H9 (cell line): Measurements from ENCODE around the gene FLT1. TPM values are rescaled to one million over a fixed set of nuclear protein-coding genes. Genes with fewer than 3 reads are reported as not detected.

Source experiments
- DNase-seq: peaks from one replicate; pipeline ENCODE4 v3.0.0-alpha.2; 2017
- H2AFZ ChIP-seq: one replicate; pipeline ENCODE4 v1.6.1; 2013; ENCODE audit warnings: mild to moderate bottlenecking, low read length, control low read depth, moderate library complexity
- H2AK5ac ChIP-seq: 2 replicates; pipeline ENCODE4 v1.6.1; 2013; ENCODE audit warnings: low read length, control low read depth, mixed read lengths; ENCODE audit not compliant: insufficient read length
- H2BK120ac ChIP-seq: one replicate; pipeline ENCODE4 v1.6.1; 2013; ENCODE audit warnings: low read depth, mild to moderate bottlenecking, low read length, control low read depth, inconsistent platforms; ENCODE audit not compliant: poor library complexity, severe bottlenecking
- H2BK12ac ChIP-seq: 2 replicates; pipeline ENCODE4 v1.6.1; 2013; ENCODE audit warnings: low read length, control low read depth, mixed read lengths, low read depth; ENCODE audit not compliant: insufficient read length
- H2BK15ac ChIP-seq: 2 replicates; pipeline ENCODE4 v1.6.1; 2013; ENCODE audit warnings: low read depth, low read length, control low read depth
- H2BK20ac ChIP-seq: one replicate; pipeline ENCODE4 v1.6.1; 2013; ENCODE audit warnings: low read depth, mild to moderate bottlenecking, low read length, control low read depth, inconsistent platforms; ENCODE audit not compliant: poor library complexity, severe bottlenecking
- H2BK5ac ChIP-seq: 2 replicates; pipeline ENCODE4 v1.6.1; 2013; ENCODE audit warnings: low read length, control low read depth, mixed read lengths; ENCODE audit not compliant: insufficient read length
- H3K14ac ChIP-seq: 2 replicates; pipeline ENCODE4 v1.6.1; 2013; ENCODE audit warnings: low read length, control low read depth; ENCODE audit not compliant: insufficient read depth
- H3K18ac ChIP-seq: 2 replicates; pipeline ENCODE4 v1.6.1; 2013; ENCODE audit warnings: low read depth, mild to moderate bottlenecking, mixed read lengths, low read length, control low read depth; ENCODE audit not compliant: insufficient read length
- H3K23ac ChIP-seq: 2 replicates; pipeline ENCODE4 v1.6.1; 2013; ENCODE audit warnings: low read length, control low read depth, mixed read lengths, low read depth; ENCODE audit not compliant: insufficient read length
- H3K23me2 ChIP-seq: 2 replicates; pipeline ENCODE4 v1.6.1; 2013; ENCODE audit warnings: low read depth, mild to moderate bottlenecking, mixed read lengths, low read length, control low read depth; ENCODE audit not compliant: insufficient read length, poor library complexity, severe bottlenecking
- H3K27ac ChIP-seq: 2 replicates; pipeline ENCODE4 v1.5.1; 2013; ENCODE audit warnings: low read length, control low read depth, mixed read lengths, low read depth; ENCODE audit not compliant: insufficient read length
- H3K27me3 ChIP-seq: 2 replicates; pipeline ENCODE4 v1.6.1; 2013; ENCODE audit warnings: low read length, control low read depth, inconsistent platforms; ENCODE audit not compliant: insufficient read depth
- H3K4ac ChIP-seq: 2 replicates; pipeline ENCODE4 v1.6.1; 2013; ENCODE audit warnings: low read depth, mild to moderate bottlenecking, control low read depth, inconsistent platforms, low read length, moderate library complexity
- H3K4me1 ChIP-seq: 2 replicates; pipeline ENCODE4 v1.6.1; 2013; ENCODE audit warnings: low read length, control low read depth, inconsistent platforms; ENCODE audit not compliant: insufficient read depth
- H3K4me2 ChIP-seq: 2 replicates; pipeline ENCODE4 v1.6.1; 2013; ENCODE audit warnings: low read length, control low read depth, mixed read lengths; ENCODE audit not compliant: insufficient read length, insufficient read depth
- H3K56ac ChIP-seq: 2 replicates; pipeline ENCODE4 v1.6.1; 2013; ENCODE audit warnings: low read depth, mild to moderate bottlenecking, mixed read lengths, low read length, control low read depth; ENCODE audit not compliant: insufficient read length
- H3K79me1 ChIP-seq: 2 replicates; pipeline ENCODE4 v1.6.1; 2013; ENCODE audit warnings: low read depth, mild to moderate bottlenecking, moderate library complexity, low read length, control low read depth, inconsistent platforms; ENCODE audit not compliant: insufficient read depth, poor library complexity, severe bottlenecking
- H3K79me2 ChIP-seq: 2 replicates; pipeline ENCODE4 v1.6.1; 2013; ENCODE audit warnings: low read length, control low read depth, inconsistent platforms; ENCODE audit not compliant: insufficient read depth
- H3K9ac ChIP-seq: 2 replicates; pipeline ENCODE4 v1.6.1; 2013; ENCODE audit warnings: low read length, control low read depth, mixed read lengths; ENCODE audit not compliant: insufficient read length; ENCODE audit errors: extremely low read depth
- H3K9me3 ChIP-seq: one replicate; pipeline ENCODE4 v1.6.1; 2013; ENCODE audit warnings: low read depth, low read length, inconsistent platforms; ENCODE audit not compliant: control insufficient read depth
- H3T11ph ChIP-seq: one replicate; pipeline ENCODE4 v1.6.1; 2013; ENCODE audit warnings: mild to moderate bottlenecking, low read length, control low read depth, inconsistent platforms
- H4K20me1 ChIP-seq: one replicate; pipeline ENCODE4 v1.6.1; 2013; ENCODE audit not compliant: control insufficient read depth, insufficient read length, insufficient read depth
- H4K5ac ChIP-seq: 2 replicates; pipeline ENCODE4 v1.6.1; 2013; ENCODE audit warnings: low read depth, mild to moderate bottlenecking, mixed read lengths, low read length, control low read depth; ENCODE audit not compliant: insufficient read length
- H4K8ac ChIP-seq: replicated peaks from 2 replicates; pipeline ENCODE4 v1.6.1; 2013; ENCODE audit warnings: low read length, control low read depth, mixed read lengths, low read depth; ENCODE audit not compliant: insufficient read length
- H4K91ac ChIP-seq: 2 replicates; pipeline ENCODE4 v1.6.1; 2013; ENCODE audit warnings: low read depth, mild to moderate bottlenecking, moderate library complexity, mixed read lengths, low read length, control low read depth; ENCODE audit not compliant: insufficient read length
- H3K27ac Mint-ChIP-seq, 3 experiments: 2 replicates in 2 of 3; 3 replicates in 1 of 3; pipeline ENCODE4 v1.8.0; 2020 to 2021; ENCODE audit warnings: mixed read lengths in 3 of 3, mild to moderate bottlenecking in 1 of 3, moderate library complexity in 1 of 3
- H3K27me3 Mint-ChIP-seq: 2 replicates; pipeline ENCODE4 v1.8.0; 2021; ENCODE audit warnings: low read depth, mild to moderate bottlenecking, moderate library complexity, mixed read lengths
- H3K36me3 Mint-ChIP-seq, 3 experiments: 2 replicates in 2 of 3; 3 replicates in 1 of 3; pipeline ENCODE4 v1.8.0; 2020 to 2021; ENCODE audit warnings: low read depth in 3 of 3, mixed read lengths in 3 of 3; ENCODE audit not compliant: insufficient read depth in 1 of 3
- H3K4me1 Mint-ChIP-seq, 2 experiments: 2 replicates each; pipeline ENCODE4 v1.8.0; 2020; ENCODE audit warnings: mixed read lengths in 2 of 2
- H3K4me3 Mint-ChIP-seq, 2 experiments: 2 replicates in 1 of 2; 3 replicates in 1 of 2; pipeline ENCODE4 v1.8.0; 2020 to 2021; ENCODE audit warnings: mild to moderate bottlenecking in 2 of 2, mixed read lengths in 2 of 2, moderate library complexity in 1 of 2
- H3K9me3 Mint-ChIP-seq, 2 experiments: 2 replicates in 1 of 2; 3 replicates in 1 of 2; pipeline ENCODE4 v1.8.0; 2020; ENCODE audit warnings: mild to moderate bottlenecking in 2 of 2, mixed read lengths in 2 of 2, moderate library complexity in 1 of 2
- WGBS: extraction: QIAGEN DNeasy Blood & Tissue Kit; methylation state at CpG from one replicate; pipeline ENCODE4 v1.1.7; 2013; ENCODE audit warnings: missing lambda C conversion rate, low lambda C conversion rate, mixed read lengths; ENCODE audit not compliant: insufficient read length; ENCODE audit errors: extremely low coverage; 5-methylcytosine and 5-hydroxymethylcytosine counted together
- total RNA-seq: library from RNA; stranded (reverse); gene quantifications from 2 replicates; pipeline ENCODE4 v1.2.1, GENCODE V29; 2021
- TF ChIP-seq, protein P1 (sequence below): fragments of 200-600 bp; sonication (generic); conservative IDR thresholded peaks from 3 replicates; pipeline ENCODE4 v1.8.0; 2021; ENCODE audit warnings: antibody characterized with exemption, mild to moderate bottlenecking

The FLT1 gene
- total RNA-seq, 1 experiment from 2014 or later, result 84.1 TPM

DNA sequence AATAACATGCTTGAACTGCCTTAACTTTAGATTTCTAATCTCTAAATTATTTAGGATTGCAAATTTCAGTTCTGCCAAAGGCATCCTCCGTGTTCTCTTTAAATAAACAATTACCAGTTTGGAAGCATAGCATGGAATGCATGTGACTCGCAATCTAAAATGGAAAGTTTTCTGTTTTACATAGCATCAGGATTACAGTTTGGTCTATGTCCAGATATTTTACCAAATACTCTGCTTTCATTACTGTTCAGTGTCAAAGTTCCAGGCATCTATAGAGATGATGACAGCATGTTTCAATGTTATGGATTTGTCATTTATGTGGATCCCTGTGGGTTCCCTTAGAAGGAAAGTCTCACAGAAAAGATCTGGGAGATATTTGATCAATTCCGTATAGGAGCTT is 16.8 kb downstream of the FLT1 start:
- Histone ChIP-seq H3T11ph (no peak overlapping the region), H3K14ac (no peak overlapping the region), H3K79me2 (peaks cover 33% of the 10 kb centered on the region; the same call in 1 of the 2 replicates), H2AK5ac (no peak overlapping the region), H2BK15ac (no peak overlapping the region), H3K56ac (no peak overlapping the region), H2BK20ac (no peak overlapping the region), H3K79me1 (peaks cover 3% of the 10 kb centered on the region), H3K27ac (no peak overlapping the region), H3K4me1 (peaks cover 6% of the 10 kb centered on the region; the same call in 1 of the 2 replicates), H4K91ac (no peak overlapping the region), H3K27me3 (no peaks in the 10 kb centered on the region), H3K9ac (no peak overlapping the region), H2BK12ac (no peak overlapping the region), H2BK120ac (no peak overlapping the region), H3K9me3 (no peaks in the 10 kb centered on the region), H3K23ac (no peak overlapping the region), H3K18ac (no peak overlapping the region), H3K4me2 (no peak overlapping the region), H2AFZ (no peak overlapping the region), H4K5ac (no peak overlapping the region), H2BK5ac (no peak overlapping the region), H3K23me2 (no peaks in the 10 kb centered on the region), H4K8ac (no peak overlapping the region), H3K4ac (no peak overlapping the region), H4K20me1 (no peaks in the 10 kb centered on the region)
- H3K27ac Mint-ChIP-seq, result no peak overlapping the region
- peaks cover 2 to 3% of the 10 kb centered on the region in 2 experiments; a peak in 4 of 5 replicates for H3K9me3 Mint-ChIP-seq
- no peak for DNase-seq
- H3K4me1 Mint-ChIP-seq, result peaks cover 47 to 53% of the 10 kb centered on the region in 2 experiments
- no peak overlapping the region for H3K4me3 Mint-ChIP-seq
- no CpG with 5 or more reads among the region's 3 CpGs for WGBS
- H3K27me3 Mint-ChIP-seq, result no peaks in the 10 kb centered on the region; the same call in 1 of the 2 replicates
- TF ChIP-seq, protein P1, sequence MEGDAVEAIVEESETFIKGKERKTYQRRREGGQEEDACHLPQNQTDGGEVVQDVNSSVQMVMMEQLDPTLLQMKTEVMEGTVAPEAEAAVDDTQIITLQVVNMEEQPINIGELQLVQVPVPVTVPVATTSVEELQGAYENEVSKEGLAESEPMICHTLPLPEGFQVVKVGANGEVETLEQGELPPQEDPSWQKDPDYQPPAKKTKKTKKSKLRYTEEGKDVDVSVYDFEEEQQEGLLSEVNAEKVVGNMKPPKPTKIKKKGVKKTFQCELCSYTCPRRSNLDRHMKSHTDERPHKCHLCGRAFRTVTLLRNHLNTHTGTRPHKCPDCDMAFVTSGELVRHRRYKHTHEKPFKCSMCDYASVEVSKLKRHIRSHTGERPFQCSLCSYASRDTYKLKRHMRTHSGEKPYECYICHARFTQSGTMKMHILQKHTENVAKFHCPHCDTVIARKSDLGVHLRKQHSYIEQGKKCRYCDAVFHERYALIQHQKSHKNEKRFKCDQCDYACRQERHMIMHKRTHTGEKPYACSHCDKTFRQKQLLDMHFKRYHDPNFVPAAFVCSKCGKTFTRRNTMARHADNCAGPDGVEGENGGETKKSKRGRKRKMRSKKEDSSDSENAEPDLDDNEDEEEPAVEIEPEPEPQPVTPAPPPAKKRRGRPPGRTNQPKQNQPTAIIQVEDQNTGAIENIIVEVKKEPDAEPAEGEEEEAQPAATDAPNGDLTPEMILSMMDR, result no peak
- H3K36me3 Mint-ChIP-seq, result peaks cover 11 to 38% (median 25%) of the 10 kb centered on the region in 3 experiments
